Measurements from ENCODE around the gene PDE2A. TPM values are rescaled to one million over a fixed set of nuclear protein-coding genes. Genes with fewer than 3 reads are reported as not detected.

The PDE2A gene
- polyA plus RNA-seq, 1 experiment = 0.64 TPM

GRCh38 chr11:72576661-72577060, 97.6 kb downstream of the PDE2A start:
- Histone ChIP-seq H3K36me3 (ENCODE audit: control insufficient read depth, insufficient read depth, low read length) (no peaks in the 10 kb centered on the region), H3K4me3 (ENCODE audit: low read depth, low read length) (no peak overlapping the region), H3K27me3 (ENCODE audit: control insufficient read depth, insufficient read depth, low read length) (peaks cover 2% of the 10 kb centered on the region)
- no peak for DNase-seq (ENCODE audit: low read depth)
- ChIA-PET POLR2A (no interaction called here), CTCF (interaction anchor here (1.5 to 7.1 kb wide), 3 partner anchors 10 to 105 kb away, joined by 7 to 54 read pairs (median 31); no protein-coding TSS in a partner anchor)
- TF ChIP-seq, protein P1, sequence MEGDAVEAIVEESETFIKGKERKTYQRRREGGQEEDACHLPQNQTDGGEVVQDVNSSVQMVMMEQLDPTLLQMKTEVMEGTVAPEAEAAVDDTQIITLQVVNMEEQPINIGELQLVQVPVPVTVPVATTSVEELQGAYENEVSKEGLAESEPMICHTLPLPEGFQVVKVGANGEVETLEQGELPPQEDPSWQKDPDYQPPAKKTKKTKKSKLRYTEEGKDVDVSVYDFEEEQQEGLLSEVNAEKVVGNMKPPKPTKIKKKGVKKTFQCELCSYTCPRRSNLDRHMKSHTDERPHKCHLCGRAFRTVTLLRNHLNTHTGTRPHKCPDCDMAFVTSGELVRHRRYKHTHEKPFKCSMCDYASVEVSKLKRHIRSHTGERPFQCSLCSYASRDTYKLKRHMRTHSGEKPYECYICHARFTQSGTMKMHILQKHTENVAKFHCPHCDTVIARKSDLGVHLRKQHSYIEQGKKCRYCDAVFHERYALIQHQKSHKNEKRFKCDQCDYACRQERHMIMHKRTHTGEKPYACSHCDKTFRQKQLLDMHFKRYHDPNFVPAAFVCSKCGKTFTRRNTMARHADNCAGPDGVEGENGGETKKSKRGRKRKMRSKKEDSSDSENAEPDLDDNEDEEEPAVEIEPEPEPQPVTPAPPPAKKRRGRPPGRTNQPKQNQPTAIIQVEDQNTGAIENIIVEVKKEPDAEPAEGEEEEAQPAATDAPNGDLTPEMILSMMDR (IDR thresholded peaks at IDR 0.05; ENCODE audit: insufficient read depth, low read depth, low read length) = no peak

- POLR2A ChIA-PET = no interaction called here
- CTCF ChIA-PET = interaction anchor here (1.5 to 7.1 kb wide), 3 partner anchors 10 to 105 kb away, joined by 7 to 54 read pairs (median 31); no protein-coding TSS in a partner anchor
- DNase-seq (ENCODE audit: low read depth) = no peak
- no peak overlapping the region for H3K4me3 ChIP-seq (ENCODE audit: low read depth, low read length)
- H3K36me3 ChIP-seq (ENCODE audit: control insufficient read depth, insufficient read depth, low read length) = no peaks in the 10 kb centered on the region
- TF ChIP-seq, protein P1 (IDR thresholded peaks at IDR 0.05; ENCODE audit: insufficient read depth, low read depth, low read length) = no peak
- peaks cover 2% of the 10 kb centered on the region; the same call in 1 of the 2 replicates for H3K27me3 ChIP-seq (ENCODE audit: control insufficient read depth, insufficient read depth, low read length)
These were observed 98.0 kb downstream of the PDE2A start for GRCh38 chr11:72576243-72576595.

- Histone ChIP-seq H3K36me3 (ENCODE audit: control insufficient read depth, insufficient read depth, low read length) (no peaks in the 10 kb centered on the region), H3K4me3 (ENCODE audit: low read depth, low read length) (no peak overlapping the region), H3K27me3 (ENCODE audit: control insufficient read depth, insufficient read depth, low read length) (peaks cover 2% of the 10 kb centered on the region; the same call in 1 of the 2 replicates)
- TF ChIP-seq, protein P1 (IDR thresholded peaks at IDR 0.05; ENCODE audit: insufficient read depth, low read depth, low read length) = no peak
- DNase-seq (ENCODE audit: low read depth) = no peak
- CTCF ChIA-PET = interaction anchor here (1.5 to 7.1 kb wide), 5 partner anchors 11 to 105 kb away, joined by 7 to 54 read pairs (median 31); no protein-coding TSS in a partner anchor
- POLR2A ChIA-PET = no interaction called here
These were observed 98.5 kb downstream of the PDE2A start for GRCh38 chr11:72575533-72576242.

DNA sequence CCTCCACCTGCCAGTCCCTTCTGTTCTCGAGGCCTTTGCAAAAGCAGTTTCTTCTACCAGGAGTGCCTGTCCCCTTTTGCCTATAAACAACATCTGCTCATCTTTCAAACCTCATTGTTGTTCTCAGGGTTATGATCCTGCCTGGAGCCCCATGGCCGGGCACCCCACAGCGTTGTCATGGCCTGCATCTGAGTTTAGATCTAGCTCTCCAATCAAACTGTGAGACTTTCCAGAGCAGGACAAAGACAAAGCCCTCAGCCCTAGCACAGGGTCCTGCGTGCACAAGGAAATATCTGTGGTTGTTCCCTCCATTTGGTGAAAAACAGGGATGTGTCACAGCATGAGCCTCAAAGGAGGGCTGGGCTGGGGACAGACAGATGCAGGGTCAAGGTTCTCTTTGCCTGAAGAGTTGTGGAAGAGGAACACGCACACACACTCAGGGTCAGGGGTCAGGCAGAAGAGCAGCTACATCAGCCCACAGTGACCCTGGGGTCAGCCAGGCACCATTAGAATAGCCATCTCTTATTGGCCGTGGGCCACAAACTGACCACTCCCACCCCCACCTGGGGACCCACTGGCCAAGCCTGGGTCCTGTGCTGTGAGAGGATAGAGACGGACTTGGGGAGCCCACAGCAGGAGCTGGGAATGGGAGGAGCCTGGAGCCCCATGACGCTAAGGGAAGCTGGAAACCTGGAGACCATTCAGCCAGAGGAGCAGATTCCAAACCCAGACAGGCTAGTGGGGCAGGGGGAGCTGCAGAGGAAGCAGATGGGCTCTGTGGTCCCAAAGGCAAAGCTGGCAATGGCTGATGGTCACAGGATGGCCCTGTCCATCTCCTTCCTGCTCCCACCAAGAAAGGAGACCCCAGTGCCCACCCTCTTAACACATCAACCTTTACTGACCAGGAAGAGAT, 99.4 kb downstream of the PDE2A start:
- Histone ChIP-seq H3K36me3 (ENCODE audit: control insufficient read depth, insufficient read depth, low read length) (no peaks in the 10 kb centered on the region), H3K4me3 (ENCODE audit: low read depth, low read length) (no peak overlapping the region), H3K27me3 (ENCODE audit: control insufficient read depth, insufficient read depth, low read length) (peaks cover 2% of the 10 kb centered on the region; the same call in 1 of the 2 replicates)
- CTCF ChIA-PET = interaction anchor here (0.9 to 7.1 kb wide), 7 partner anchors 10 to 104 kb away, joined by 3 to 54 read pairs (median 13); no protein-coding TSS in a partner anchor
- POLR2A ChIA-PET = no interaction called here
- TF ChIP-seq, protein P1 (IDR thresholded peaks at IDR 0.05; ENCODE audit: insufficient read depth, low read depth, low read length) = no peak
- DNase-seq (ENCODE audit: low read depth) = no peak

Measured in BJ (cell line).